Measurements from ENCODE around the gene NFX1. TPM values are rescaled to one million over a fixed set of nuclear protein-coding genes. Genes with fewer than 3 reads are reported as not detected.

The NFX1 gene
- total RNA-seq, 1 donor from 2014 or later, result 33.2 TPM

- Mint-ChIP-seq H3K27ac (ENCODE audit: unreplicated experiment) (no peak overlapping the region), H3K4me1 (no peaks in the 10 kb centered on the region), H3K4me3 (no peak overlapping the region), H3K36me3 (ENCODE audit: low read depth) (peaks cover 4% of the 10 kb centered on the region), H3K27me3 (ENCODE audit: low read depth) (no peaks in the 10 kb centered on the region), H3K9me3 (no peaks in the 10 kb centered on the region)
- no peak for DNase-seq (ENCODE audit: low read depth, low spot score)
- no peak for TF ChIP-seq CTCF (conservative IDR thresholded peaks at IDR 0.05)
Observed at GRCh38 chr9:33246269-33246860, 44.0 kb upstream of the NFX1 start.

- Mint-ChIP-seq H3K27ac (ENCODE audit: unreplicated experiment) (no peak overlapping the region), H3K4me3 (no peak overlapping the region), H3K27me3 (ENCODE audit: low read depth) (no peaks in the 10 kb centered on the region), H3K9me3 (no peaks in the 10 kb centered on the region), H3K36me3 (ENCODE audit: low read depth) (peaks cover 9% of the 10 kb centered on the region), H3K4me1 (no peaks in the 10 kb centered on the region)
- DNase-seq (ENCODE audit: low read depth, low spot score), result no peak
- TF ChIP-seq CTCF (conservative IDR thresholded peaks at IDR 0.05), result no peak
Observed at GRCh38 chr9:33248606-33249005, 41.7 kb upstream of the NFX1 start.

- no peak for DNase-seq (ENCODE audit: low read depth, low spot score)
- TF ChIP-seq CTCF (conservative IDR thresholded peaks at IDR 0.05), result no peak
- Mint-ChIP-seq H3K4me1 (no peaks in the 10 kb centered on the region), H3K27ac (ENCODE audit: unreplicated experiment) (no peak overlapping the region), H3K4me3 (no peak overlapping the region), H3K36me3 (ENCODE audit: low read depth) (peaks cover 9% of the 10 kb centered on the region), H3K27me3 (ENCODE audit: low read depth) (no peaks in the 10 kb centered on the region), H3K9me3 (no peaks in the 10 kb centered on the region)
Observed at GRCh38 chr9:33249087-33249658, 41.1 kb upstream of the NFX1 start.

- TF ChIP-seq CTCF (conservative IDR thresholded peaks at IDR 0.05), result no peak
- Mint-ChIP-seq H3K9me3 (no peaks in the 10 kb centered on the region), H3K27ac (ENCODE audit: unreplicated experiment) (no peak overlapping the region), H3K4me1 (no peaks in the 10 kb centered on the region), H3K27me3 (ENCODE audit: low read depth) (no peaks in the 10 kb centered on the region), H3K4me3 (no peak overlapping the region), H3K36me3 (ENCODE audit: low read depth) (peaks cover 13% of the 10 kb centered on the region)
- no peak for DNase-seq (ENCODE audit: low read depth, low spot score)
Observed at GRCh38 chr9:33249983-33250382, 40.3 kb upstream of the NFX1 start.

GRCh38 chr9:33250458-33250995 lies 39.8 kb upstream of the NFX1 start:
- H3K9me3 Mint-ChIP-seq, result no peaks in the 10 kb centered on the region
- no peak for DNase-seq (ENCODE audit: low read depth, low spot score)
- no peak overlapping the region for H3K27ac Mint-ChIP-seq (ENCODE audit: unreplicated experiment)
- no peaks in the 10 kb centered on the region for H3K27me3 Mint-ChIP-seq (ENCODE audit: low read depth)
- no peak overlapping the region for H3K4me3 Mint-ChIP-seq
- TF ChIP-seq CTCF (conservative IDR thresholded peaks at IDR 0.05), result no peak
- H3K36me3 Mint-ChIP-seq (ENCODE audit: low read depth), result peaks cover 13% of the 10 kb centered on the region
- H3K4me1 Mint-ChIP-seq, result no peaks in the 10 kb centered on the region
